Subcutaneous adipose tissue (tissue), 4 donors: Measurements from ENCODE around the gene SDC3. TPM values are rescaled to one million over a fixed set of nuclear protein-coding genes. Genes with fewer than 3 reads are reported as not detected.

Source experiments
- total RNA-seq, 4 donors: library from RNA; depleted of rRNA; stranded (reverse); fragments of >200 nt; gene quantifications; one replicate each; pipeline ENCODE4 v1.1.0, GENCODE V29; 2016
- TF ChIP-seq, protein P1 (sequence below): fragments of 450-650 bp; IDR thresholded peaks from one replicate; pipeline ENCODE4 v1.5.1; 2016; ENCODE audit warnings: low read depth, mild to moderate bottlenecking, control low read depth, antibody characterized with exemption, moderate library complexity

The SDC3 gene
- total RNA-seq, 4 donors from 2014 or later = 13.2 to 35.7 (median 20.7) TPM

DNA sequence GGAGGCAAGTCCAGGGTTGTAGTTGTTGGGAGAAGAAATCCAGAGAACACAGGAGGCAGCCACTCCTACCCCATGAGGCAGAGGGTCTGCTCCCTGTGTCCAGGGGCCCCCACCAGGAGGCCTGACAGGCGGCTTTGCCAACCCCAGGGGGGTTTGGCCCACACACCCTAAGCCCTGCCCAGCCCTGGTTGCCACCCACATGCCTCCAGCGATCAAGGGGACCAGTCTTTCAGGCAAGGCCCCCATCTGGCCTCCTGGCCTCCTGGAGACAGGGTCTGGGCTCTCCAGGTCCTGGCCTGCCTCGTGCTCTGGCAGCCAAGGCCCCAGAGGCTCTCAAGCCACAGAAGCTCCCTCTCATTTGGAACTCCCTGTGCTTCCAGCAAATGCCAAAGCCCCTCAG is 38.5 kb downstream of the SDC3 start:
- TF ChIP-seq, protein P1, sequence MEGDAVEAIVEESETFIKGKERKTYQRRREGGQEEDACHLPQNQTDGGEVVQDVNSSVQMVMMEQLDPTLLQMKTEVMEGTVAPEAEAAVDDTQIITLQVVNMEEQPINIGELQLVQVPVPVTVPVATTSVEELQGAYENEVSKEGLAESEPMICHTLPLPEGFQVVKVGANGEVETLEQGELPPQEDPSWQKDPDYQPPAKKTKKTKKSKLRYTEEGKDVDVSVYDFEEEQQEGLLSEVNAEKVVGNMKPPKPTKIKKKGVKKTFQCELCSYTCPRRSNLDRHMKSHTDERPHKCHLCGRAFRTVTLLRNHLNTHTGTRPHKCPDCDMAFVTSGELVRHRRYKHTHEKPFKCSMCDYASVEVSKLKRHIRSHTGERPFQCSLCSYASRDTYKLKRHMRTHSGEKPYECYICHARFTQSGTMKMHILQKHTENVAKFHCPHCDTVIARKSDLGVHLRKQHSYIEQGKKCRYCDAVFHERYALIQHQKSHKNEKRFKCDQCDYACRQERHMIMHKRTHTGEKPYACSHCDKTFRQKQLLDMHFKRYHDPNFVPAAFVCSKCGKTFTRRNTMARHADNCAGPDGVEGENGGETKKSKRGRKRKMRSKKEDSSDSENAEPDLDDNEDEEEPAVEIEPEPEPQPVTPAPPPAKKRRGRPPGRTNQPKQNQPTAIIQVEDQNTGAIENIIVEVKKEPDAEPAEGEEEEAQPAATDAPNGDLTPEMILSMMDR = no peak

DNA sequence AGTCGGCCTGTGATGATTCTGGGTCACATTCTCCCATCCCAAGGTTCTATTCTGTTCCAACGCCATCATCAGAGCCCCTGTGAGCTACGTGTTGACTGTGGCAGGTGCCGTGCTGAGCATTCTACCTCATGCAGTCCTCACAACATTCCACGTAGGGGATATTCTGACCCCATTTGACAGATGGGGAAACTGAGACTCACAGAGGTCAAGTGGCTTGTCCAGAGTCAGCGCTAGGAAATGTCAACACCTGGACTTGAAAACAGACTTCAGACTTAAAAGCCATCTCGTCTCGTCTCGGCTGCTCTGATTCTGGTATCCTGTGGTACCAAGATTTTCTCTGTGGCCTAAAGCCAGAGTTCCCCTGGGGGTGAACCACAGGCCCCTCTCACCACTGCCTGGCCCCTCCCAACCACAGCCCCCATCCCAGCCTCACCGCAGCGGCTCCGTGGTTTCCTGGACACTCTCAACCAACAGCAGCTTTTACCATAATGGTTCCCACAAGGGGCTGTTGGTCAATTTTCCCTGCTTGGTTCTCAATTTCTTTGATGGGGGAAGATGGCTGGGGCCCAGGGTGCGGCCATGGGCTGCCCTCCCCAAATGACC is 39.6 kb downstream of the SDC3 start:
- TF ChIP-seq, protein P1 = no peak

DNA sequence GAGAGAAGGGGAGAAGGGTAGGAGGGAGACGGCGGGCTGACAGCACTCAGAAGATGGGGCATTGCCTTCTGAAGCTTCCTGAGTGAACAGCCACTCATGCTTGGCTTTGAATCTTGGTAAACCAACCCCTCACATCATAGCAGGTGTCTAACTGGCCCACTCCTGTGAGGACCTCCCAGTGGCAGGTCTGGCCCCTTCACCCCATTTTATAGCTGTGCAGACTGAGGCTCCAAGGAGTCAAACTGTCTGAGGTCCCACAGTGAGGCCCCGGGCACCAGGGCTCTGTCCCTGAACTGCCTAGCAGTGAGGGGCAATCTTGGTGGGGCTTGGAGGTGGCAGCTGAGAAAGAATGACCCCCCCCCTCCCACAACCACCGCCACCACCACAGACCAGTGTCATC is 41.0 kb downstream of the SDC3 start:
- TF ChIP-seq, protein P1 = no peak

DNA sequence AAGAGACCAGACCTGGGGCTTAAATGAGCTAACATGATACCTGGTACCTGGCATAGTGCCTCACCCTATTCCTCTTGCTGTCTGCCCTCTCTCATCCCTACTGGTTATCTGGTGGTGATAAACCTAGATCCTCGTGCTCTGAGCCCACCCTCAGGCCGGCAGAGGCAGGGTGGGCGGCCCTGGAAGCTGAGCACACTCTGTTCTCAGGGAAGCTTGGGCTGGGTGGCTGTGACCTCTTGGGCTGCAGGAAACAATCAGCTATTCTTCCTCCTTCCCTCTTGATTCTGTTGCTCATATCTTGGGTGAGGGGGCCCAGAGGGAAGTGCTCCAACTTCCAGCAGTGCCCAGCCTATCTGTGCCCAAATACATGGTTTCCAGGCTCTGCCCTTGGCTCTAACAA is 42.0 kb downstream of the SDC3 start:
- TF ChIP-seq, protein P1 = no peak

DNA sequence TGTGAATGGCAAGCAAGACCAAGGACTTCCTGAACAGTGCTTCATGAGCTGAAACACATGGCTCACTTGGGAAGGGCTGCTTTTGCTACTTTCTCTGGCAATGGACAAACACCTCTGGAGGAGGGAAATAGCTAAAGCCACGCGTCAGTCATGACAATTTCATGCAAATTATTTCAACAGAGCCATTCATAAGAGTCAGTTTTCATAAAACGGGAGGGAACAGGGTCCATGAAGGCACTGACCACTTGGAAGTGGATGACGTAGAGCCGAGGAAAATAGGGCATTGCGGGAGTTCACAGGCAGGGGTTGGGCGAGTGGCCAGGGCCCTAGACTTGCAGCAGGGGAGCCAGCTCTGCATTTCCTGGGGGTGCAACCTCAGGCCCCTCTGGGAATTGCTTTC is 43.9 kb downstream of the SDC3 start:
- TF ChIP-seq, protein P1 = no peak

DNA sequence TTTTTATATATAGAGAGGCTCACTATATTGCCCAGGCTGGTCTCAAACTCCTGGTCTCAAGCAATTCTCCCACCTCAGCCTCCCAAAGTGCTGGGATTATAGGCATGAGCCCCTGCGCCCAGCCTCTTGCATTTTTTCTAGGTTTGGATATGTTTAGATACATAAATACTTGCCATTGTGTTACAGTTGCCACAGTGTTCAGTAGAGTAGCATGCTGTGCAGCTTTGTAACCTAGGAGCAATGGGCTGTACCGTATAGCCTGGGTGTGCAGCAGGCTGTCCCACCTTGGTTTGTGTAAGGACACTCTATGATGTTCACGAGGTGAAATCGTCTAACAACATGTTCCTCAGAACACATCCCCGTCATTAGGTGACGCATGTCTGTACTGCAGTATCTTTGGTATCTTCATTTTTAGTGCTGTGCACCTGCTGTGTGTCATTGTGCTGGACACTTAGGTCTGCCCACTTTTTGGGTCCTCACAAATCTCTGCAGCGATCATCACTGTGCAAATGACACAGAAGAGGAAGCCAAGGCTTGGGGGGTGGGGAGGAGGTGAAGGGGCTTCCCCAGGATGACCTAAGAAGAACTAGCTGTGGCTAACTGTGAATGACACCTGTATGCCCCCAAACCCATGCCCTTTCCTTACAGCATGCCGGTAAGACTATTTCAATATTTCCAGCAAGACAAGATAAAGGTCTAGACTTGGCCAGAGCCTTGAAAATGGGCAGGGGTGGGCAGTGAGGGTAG is 44.5 kb downstream of the SDC3 start:
- TF ChIP-seq, protein P1 = no peak

DNA sequence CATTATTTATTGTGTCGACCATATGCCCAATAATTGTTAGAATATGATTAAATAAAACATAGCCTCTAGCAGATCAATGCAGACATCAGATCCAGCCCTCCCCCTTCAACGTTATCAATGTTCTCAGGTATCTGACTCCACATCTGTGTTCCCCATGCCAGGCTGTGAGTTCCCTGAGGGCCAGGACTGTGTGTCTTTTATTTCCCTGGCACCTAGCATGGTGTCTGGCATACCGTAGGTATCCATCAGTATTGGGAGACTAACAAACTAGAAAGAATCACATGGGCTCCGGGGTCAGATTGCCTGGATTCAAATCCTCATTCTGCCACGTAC is 48.3 kb downstream of the SDC3 start:
- TF ChIP-seq, protein P1 = no peak
